ENCODE measurements around the gene SNW1.

Gene SNW1

GRCh38 chr14:77714926-77715325 is 46.0 kb downstream of the SNW1 start:
- DNase-seq (ENCODE audit: low read depth) = no peak
- H3K4me3 ChIP-seq (ENCODE audit: low read length) = no peak overlapping the region
- no peak for TF ChIP-seq CTCF (IDR thresholded peaks at IDR 0.05; ENCODE audit: insufficient read depth, low read depth, low read length, missing control alignments)

- no peak for DNase-seq (ENCODE audit: low read depth)
- TF ChIP-seq CTCF (IDR thresholded peaks at IDR 0.05; ENCODE audit: insufficient read depth, low read depth, low read length, missing control alignments) = no peak
- no peak overlapping the region for H3K4me3 ChIP-seq (ENCODE audit: low read length)
Measured at GRCh38 chr14:77710364-77710763, 50.6 kb downstream of the SNW1 start.

- no peak for DNase-seq (ENCODE audit: low read depth)
- H3K4me3 ChIP-seq (ENCODE audit: low read length) = peak overlapping the region; percentile 91
- no peak for TF ChIP-seq CTCF (IDR thresholded peaks at IDR 0.05; ENCODE audit: insufficient read depth, low read depth, low read length, missing control alignments)
Measured at GRCh38 chr14:77709412-77709811, 51.5 kb downstream of the SNW1 start.

DNA sequence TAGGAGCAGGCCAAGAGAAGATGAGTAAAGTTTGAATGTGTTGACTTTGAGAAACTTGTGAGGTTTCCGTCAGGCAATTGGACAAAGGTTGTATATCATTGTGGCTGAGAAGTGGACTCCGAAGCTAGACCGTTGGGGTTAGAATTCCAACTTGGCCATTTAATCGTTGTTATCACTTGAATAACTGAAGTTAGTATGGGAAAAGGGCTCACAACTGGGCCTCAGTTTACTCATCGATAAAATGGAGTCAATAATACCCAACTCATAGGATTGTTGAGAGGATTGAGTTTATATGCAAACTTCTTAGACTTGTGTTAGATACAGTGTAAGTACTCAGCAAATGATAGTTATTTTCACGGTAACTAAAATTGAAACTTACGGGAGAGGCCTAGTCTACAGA is 52.2 kb downstream of the SNW1 start:
- no peak for TF ChIP-seq CTCF (IDR thresholded peaks at IDR 0.05; ENCODE audit: insufficient read depth, low read depth, low read length, missing control alignments)
- no peak for DNase-seq (ENCODE audit: low read depth)
- H3K4me3 ChIP-seq (ENCODE audit: low read length) = peak overlapping the region; percentile 91

DNA sequence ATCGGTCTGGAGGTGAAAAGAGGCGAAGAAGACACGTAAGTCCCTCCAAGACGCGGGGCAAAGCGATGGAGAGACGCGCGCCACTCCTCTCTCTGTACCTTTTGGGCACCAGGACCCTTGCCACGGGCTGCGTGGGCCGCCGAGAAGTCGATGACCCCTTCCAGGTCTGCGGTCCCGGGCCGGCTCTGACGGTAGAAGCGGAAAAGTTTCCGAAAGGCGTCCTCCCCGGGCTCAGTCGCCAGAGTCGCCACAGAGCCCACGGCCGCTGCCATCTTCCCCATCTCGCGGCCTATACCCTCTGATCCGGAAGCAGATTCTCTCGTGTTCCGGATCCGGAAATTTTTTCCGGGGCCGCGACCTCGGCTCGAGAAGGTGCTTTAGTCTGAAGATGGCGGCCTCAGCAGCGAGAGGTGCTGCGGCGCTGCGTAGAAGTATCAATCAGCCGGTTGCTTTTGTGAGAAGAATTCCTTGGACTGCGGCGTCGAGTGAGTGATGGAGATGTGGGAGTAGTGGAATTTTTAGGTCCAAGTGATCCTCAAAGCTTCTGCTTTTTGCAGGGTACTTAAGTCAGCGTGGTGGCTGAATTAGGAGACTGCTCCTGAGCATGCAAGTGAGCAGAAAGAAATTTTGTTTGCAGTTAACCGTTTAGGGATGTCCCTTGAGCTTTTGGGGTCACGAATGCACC is 53.1 kb downstream of the SNW1 start, which contains the start of the genes ALKBH1 and SLIRP:
Gene ALKBH1 (minus strand): TSS at position 300 of the 685 bp plus-strand sequence. CDS start 19 bp downstream, at position 281.
Gene SLIRP (plus strand): TSS at position 380 of the 685 bp plus-strand sequence. CDS start 9 bp downstream, at position 389.
- DNase-seq (ENCODE audit: low read depth) = peak; percentile 85
- peak within 1 kb of the TSS; percentile 91 for H3K4me3 ChIP-seq (ENCODE audit: low read length)
- no peak for TF ChIP-seq CTCF (IDR thresholded peaks at IDR 0.05; ENCODE audit: insufficient read depth, low read depth, low read length, missing control alignments)

- peak; percentile 64 for TF ChIP-seq CTCF (IDR thresholded peaks at IDR 0.05; ENCODE audit: insufficient read depth, low read depth, low read length, missing control alignments)
- H3K4me3 ChIP-seq (ENCODE audit: low read length) = peak overlapping the region; percentile 91
- peak; percentile 67 for DNase-seq (ENCODE audit: low read depth)
Measured at GRCh38 chr14:77707355-77707723, 53.6 kb downstream of the SNW1 start.

DNA sequence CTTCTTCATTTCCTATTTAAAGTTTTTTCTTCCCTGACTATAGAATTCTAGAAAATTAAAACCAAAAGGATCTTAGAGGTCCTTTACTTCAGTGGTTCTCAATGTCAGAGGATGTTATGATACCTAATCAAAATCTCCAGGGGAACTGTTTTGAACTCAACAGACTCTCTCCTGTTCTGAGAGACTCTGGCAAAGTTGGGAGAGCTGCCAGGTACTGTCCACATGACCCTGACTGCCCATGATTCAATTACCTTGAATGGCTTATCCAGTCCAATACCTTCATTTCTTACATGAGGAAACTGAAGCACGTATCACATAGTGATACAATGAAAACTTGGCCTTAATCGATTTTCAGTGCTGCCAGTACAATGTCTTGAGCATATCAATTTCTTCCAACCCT is 69.7 kb downstream of the SNW1 start:
- H3K4me3 ChIP-seq (ENCODE audit: low read length) = no peak overlapping the region
- no peak for TF ChIP-seq CTCF (IDR thresholded peaks at IDR 0.05; ENCODE audit: insufficient read depth, low read depth, low read length, missing control alignments)
- DNase-seq (ENCODE audit: low read depth) = no peak
